HG02938 (cell line): ENCODE measurements around the gene SLC25A45.

Experiments
- ATAC-seq: cut with Tn5 transposase; IDR thresholded peaks from one replicate; pipeline ENCODE4 v1.9.1; 2021; ENCODE audit warnings: mild to moderate bottlenecking, moderate library complexity; ENCODE audit not compliant: unreplicated experiment

The SLC25A45 gene

DNA sequence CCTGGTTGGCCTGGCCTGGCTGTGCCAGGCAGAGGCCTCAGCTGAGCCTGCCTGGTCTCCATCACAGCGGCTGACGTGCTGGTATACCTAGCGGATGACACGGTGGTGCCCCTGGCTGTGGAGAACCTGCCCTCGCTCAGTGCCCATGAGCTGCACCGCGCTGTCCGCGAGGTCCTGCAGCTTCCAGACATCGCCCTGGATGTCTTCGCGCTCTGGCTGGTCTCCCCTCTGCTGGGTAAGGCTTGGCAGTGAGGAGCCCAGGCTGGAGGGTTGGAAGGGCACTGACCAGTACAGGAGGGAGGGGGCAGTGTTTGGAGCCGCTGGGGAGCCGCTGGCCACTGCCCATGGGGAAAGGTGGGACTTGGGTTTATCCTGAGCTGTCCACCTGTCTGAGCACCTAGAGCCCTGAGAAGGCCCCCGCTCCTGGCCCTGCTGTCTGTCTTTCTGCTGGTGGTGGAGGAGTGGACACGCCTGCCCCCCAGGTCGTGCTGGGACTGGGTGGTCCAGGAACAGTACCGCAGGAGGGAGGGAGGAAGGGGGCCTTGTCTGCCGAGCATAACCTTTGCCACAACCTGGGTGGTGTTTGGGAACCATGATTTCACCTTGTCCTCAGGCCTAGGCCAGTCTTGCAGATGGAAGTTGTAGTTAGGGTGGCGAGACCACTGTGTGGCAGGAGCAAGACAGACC is 7.0 kb upstream of the SLC25A45 start:
- no peak for ATAC-seq

GRCh38 chr11:65388731-65389130 is 6.3 kb upstream of the SLC25A45 start:
- ATAC-seq = no peak

- ATAC-seq = no peak
These were observed 4.1 kb upstream of the SLC25A45 start, which contains the start of gene FRMD8 for GRCh38 chr11:65386307-65387140. Gene FRMD8 (plus strand): TSS chr11:65386637. CDS start chr11:65387037, 400 bp downstream.

GRCh38 chr11:65384301-65384889 is 1.9 kb upstream of the SLC25A45 start:
- no peak for ATAC-seq

DNA sequence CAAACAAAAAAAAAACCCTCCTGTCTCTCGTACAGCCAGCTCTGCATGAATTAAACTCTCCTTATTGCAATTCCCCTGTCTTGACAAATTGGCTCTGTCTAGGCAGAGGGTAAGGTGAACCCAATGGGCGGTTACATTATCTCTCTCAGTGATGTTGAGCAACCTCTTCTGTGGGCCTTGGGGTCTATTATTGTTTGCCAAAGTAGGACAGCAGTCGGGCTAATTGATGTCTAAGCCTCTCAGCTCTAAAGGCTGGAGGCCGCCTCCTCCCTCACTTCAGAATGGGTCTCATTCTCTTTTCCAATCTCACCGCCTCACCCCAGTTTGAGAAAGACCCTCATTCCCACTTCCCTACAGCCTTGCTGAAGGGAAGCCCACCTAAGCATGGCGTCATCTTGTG is 1.3 kb upstream of the SLC25A45 start:
- no peak for ATAC-seq

DNA sequence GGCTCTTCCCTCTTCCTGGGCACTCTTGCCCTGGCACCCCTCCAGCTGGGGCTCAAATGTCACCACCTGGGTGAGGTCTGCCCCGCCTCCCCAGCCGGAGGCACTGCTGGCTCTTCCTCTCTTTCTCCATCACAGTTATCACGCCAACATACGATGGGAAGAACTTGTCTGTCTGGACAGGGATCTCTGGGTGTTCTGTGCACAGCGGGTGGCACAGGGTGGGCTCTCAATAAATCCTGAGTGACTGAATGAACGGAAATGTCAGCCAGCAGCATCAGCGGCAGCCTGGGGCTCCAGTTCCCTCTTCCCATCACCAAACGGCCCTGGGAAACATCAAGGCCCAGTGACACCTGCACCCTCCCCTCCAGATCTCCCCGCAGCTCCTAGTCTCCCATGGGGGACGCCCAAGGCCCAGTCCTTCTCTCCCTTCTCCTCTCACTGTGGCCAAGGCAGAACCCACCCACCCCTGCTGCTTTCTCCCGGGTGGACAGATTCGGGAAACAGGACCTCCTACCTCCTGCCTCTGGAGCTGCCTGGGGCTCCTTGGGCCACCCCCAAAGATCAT is 440 bp upstream of the SLC25A45 start:
- ATAC-seq = no peak

GRCh38 chr11:65381716-65382032 is 772 bp downstream of the SLC25A45 start:
- ATAC-seq = peak; percentile 2

- ATAC-seq = no peak
These were observed 1.9 kb downstream of the SLC25A45 start for GRCh38 chr11:65380460-65381119.

GRCh38 chr11:65379698-65380459 is 2.6 kb downstream of the SLC25A45 start:
- ATAC-seq = no peak

DNA sequence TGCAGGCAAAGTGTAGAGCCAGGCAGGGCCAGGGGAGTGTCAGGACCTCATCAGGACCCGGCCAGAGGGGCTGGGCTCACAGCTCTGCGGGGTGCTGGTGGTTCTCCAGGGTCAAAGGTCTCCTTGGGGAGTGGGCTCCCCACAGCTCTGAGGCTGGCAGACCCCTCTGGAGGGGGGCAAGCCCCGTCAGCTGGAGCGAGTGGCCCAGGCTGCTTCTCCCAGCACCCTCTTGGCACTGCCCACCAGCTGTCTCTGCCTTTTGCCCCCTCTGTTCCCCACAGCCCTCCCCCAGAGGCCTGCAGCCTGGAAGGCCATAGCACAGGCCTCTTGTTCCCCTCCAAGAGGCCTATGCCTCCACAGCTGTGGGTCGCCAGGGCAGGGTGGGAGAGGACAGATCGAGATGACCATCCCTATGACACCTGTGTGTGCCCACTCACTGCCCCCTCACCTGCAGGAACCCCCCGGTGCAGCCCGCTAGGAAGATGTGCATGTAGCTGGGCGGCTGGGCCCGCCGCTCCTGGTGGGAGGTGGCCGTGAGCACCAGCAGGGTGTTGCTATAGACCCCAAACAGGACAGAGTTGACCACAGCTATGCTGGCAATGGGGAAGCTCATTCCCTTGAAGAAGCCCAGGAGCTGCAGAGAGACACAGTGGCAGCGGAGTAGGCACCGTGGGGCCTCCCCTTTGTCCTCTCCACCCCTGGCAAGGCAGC is 3.4 kb downstream of the SLC25A45 start:
- no peak for ATAC-seq

DNA sequence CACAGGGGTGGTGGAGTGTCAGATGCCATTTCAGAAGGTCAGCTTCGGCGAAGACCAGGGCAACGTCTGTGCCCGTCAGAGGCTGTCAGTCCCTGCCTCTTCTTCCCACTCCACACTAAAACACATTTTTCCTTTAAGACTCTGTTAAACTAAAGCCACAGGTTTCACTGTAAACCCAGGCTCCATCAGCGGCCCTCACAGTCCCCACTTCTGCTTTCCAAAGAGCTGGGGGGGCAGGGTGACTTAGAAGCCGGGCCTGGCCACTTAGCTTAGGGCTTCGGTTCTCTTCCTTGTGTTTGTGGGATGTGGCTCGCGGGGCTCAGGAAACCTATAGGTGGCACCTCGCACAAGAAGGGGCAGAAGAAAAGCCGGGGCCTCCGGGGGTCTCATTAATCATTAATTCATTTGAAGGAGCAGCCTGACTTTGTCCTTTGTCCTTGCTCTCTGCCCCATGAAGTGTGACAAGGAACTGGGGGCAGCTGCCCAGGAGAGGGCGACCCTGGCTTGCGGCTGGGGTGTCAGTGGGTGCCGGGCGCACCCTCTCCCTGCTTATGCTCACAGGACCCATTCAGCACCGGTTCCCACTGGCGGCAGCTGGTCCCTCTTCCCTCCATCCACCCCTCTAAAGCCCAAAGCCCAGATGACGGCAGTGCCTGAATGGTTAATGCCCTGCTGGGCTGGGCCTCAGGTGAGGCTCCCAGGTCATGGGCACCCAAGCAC is 4.1 kb downstream of the SLC25A45 start:
- ATAC-seq = no peak

DNA sequence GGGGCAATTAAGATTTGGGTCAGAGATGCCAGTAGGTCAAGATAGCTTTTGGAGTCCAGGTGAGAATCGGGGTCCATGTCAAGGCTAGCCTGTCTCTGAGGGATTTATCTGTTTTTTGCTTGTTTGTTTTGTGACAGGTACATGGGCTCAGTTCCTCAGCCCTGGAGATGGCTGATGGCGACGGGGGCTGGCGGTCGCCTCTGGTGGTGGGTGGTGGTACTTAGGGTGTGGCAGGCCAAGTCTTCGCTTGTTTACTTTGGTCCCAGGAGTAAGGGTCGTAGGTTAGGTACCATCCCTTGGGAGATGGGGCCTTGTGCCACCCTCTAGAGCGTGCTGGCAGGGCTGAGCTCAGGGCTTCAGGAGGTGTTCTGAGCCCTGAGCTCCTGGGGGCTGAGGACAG is 4.7 kb downstream of the SLC25A45 start:
- ATAC-seq = no peak

DNA sequence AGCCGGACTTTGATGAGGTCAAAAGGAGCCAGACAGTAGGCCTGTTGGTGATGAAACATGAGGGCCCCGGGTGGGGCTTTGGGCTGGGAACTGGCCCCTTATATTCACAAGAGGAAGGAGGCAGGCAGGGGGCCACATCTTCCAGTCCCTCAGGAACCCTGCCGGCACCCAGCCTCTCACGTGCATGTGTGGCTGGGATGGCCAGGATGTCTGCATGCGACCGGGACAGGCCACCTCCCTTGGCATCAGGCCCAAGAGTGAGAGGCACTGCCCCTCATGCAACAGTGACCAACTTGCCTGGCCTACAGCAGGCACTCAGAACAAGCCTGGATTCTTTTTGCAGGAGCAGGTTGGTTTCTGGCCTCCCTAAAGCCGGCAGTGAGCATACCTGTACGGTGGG is 5.4 kb downstream of the SLC25A45 start:
- ATAC-seq = no peak

GRCh38 chr11:65376138-65376713 is 6.2 kb downstream of the SLC25A45 start:
- ATAC-seq = no peak

DNA sequence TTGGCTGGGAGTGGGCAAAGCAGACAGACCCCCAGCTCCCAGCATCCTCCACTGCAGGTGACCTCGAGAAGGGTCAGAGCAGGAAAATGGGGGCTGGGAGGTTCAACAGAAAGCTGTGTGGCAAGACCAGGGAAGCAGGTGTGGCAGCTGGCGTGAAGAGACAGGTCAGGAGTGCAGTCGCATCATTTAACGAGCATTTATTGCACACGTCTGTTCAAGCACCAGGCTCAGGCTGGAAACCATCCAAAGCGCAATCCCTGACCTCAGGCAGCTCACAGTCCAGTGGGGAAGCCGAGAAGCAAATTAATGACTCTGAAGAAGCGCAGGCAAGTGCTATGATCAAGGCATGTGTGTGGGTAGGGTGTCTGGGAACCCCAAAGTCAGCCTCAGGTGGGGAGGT is 7.4 kb downstream of the SLC25A45 start:
- no peak for ATAC-seq

DNA sequence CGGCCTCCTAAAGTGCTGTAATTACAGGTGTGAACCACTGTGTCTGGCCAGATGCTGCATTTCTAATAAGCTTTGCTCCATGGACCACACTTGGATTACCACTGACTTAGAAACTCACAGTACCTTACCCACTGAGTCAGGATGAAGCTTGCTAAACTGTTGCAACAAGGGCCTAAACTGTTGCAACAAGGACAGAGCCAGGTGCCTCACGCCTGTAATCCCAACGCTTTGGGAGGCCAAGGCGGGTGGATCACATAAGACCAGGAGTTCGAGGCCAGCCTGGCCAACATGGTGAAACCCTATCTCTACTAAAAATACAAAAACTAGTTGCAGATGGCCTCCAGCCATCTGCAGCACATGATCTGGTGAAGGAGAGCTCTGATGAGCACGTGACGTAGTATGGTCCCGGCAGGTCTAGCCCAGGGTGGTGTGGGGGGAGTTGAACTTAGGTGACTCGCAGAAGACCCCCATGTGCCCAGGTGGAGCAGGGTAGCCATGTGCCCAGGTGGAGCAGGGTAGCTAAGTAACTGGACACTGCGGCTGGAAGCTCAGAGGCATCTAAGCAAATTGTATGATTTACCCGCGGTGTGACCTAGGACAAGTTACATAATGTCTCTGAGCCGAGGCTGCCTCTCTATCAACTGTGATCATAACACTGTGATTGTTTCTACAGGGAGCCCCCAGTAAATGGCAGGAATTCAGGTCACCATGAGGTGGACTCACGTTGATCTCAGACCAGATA is 8.4 kb downstream of the SLC25A45 start:
- ATAC-seq = no peak

GRCh38 chr11:65370659-65371049 is 11.8 kb downstream of the SLC25A45 start:
- no peak for ATAC-seq

- ATAC-seq = no peak
These were observed 16.1 kb downstream of the SLC25A45 start for GRCh38 chr11:65366340-65366773.
